H1 (cell line): ENCODE data around the gene NCAPD3. TPM values are rescaled to one million over a fixed set of nuclear protein-coding genes. Genes with fewer than 3 reads are reported as not detected.

Source experiments
- CTCF ChIA-PET: fragments of 300-600 bp; sonication (Branson Sonifier 250); formaldehyde crosslinking; loops from one replicate; lab custom pipeline; 2021; ENCODE audit not compliant: partially characterized antibody; lab: Charles Lee
- POLR2A ChIA-PET: fragments of 300-600 bp; sonication (Branson Sonifier 250); formaldehyde crosslinking; loops from one replicate; lab custom pipeline; 2021; ENCODE audit warnings: inconsistent platforms; ENCODE audit not compliant: partially characterized antibody; lab: Charles Lee
- DNase-seq, 2 experiments: peaks; one replicate each; pipeline versions ENCODE4 v3.0.0 to v3.0.0-alpha.2; 2010 to 2022; ENCODE audit warnings: low spot score in 2 of 2, low read depth in 1 of 2, mixed read lengths in 1 of 2
- FAIRE-seq: peaks from 2 replicates; lab custom pipeline; 2011; peaks lifted over from hg19 to GRCh38; lab: Jason Lieb, UNC
- H2AFZ ChIP-seq: 2 replicates; pipeline ENCODE4 v1.8.1; 2012; ENCODE audit warnings: low read length, inconsistent platforms
- H2AK5ac ChIP-seq: 2 replicates; pipeline ENCODE4 v1.6.1; 2013; ENCODE audit warnings: low read depth, low read length
- H2BK120ac ChIP-seq: replicated peaks from 2 replicates; pipeline ENCODE3; 2013; ENCODE audit warnings: low read depth, low read length, inconsistent platforms
- H2BK12ac ChIP-seq: 2 replicates; pipeline ENCODE4 v1.6.1; 2013; ENCODE audit warnings: low read depth, low read length
- H2BK15ac ChIP-seq: 2 replicates; pipeline ENCODE4 v1.6.1; 2013; ENCODE audit warnings: low read length
- H2BK20ac ChIP-seq: 2 replicates; pipeline ENCODE4 v1.6.1; 2013; ENCODE audit warnings: low read length
- H2BK5ac ChIP-seq: 2 replicates; pipeline ENCODE4 v1.6.1; 2013; ENCODE audit warnings: low read depth, low read length
- H3K14ac ChIP-seq: 2 replicates; pipeline ENCODE4 v1.6.1; 2013; ENCODE audit warnings: inconsistent platforms; ENCODE audit not compliant: insufficient read length
- H3K18ac ChIP-seq: 2 replicates; pipeline ENCODE4 v1.6.1; 2013; ENCODE audit warnings: low read length; ENCODE audit errors: extremely low read depth
- H3K23ac ChIP-seq: 2 replicates; pipeline ENCODE4 v1.6.1; 2013; ENCODE audit warnings: inconsistent platforms; ENCODE audit not compliant: insufficient read length
- H3K23me2 ChIP-seq: 2 replicates; pipeline ENCODE4 v1.6.1; 2013; ENCODE audit warnings: low read depth, low read length
- H3K27ac ChIP-seq: 2 replicates; pipeline ENCODE4 v1.6.1; 2011; ENCODE audit warnings: low read depth, low read length, inconsistent platforms
- H3K27me3 ChIP-seq, 4 experiments: replicated peaks in 1 of 4; 1 replicate in 1 of 4; 2 replicates in 3 of 4; pipeline versions ENCODE4 v1.6.1 to v1.8.1; 2011 to 2013; ENCODE audit warnings: low read length in 3 of 4, mild to moderate bottlenecking in 3 of 4, inconsistent platforms in 2 of 4, mixed read lengths in 2 of 4, moderate library complexity in 1 of 4; ENCODE audit not compliant: control insufficient read depth in 3 of 4, insufficient read depth in 3 of 4; ENCODE audit errors: extremely low read depth in 1 of 4
- H3K36me3 ChIP-seq, 4 experiments: 2 replicates each; pipeline versions ENCODE4 v1.6.1 to v1.8.1; 2011 to 2013; ENCODE audit warnings: mild to moderate bottlenecking in 4 of 4, low read length in 3 of 4, moderate library complexity in 2 of 4, control low read depth in 1 of 4, inconsistent platforms in 1 of 4; ENCODE audit not compliant: insufficient read depth in 4 of 4, control insufficient read depth in 2 of 4
- H3K4ac ChIP-seq: replicated peaks from 2 replicates; pipeline ENCODE3; 2013; ENCODE audit warnings: low read length, low read depth, mixed read lengths, inconsistent platforms; ENCODE audit not compliant: insufficient read length
- H3K4me1 ChIP-seq, 4 experiments: replicated peaks in 1 of 4; 1 replicate in 1 of 4; 2 replicates in 3 of 4; pipeline versions ENCODE4 v1.6.1 to v1.8.1; 2011 to 2013; ENCODE audit warnings: low read length in 3 of 4, inconsistent platforms in 2 of 4, mixed read lengths in 1 of 4; ENCODE audit not compliant: insufficient read depth in 4 of 4, control insufficient read depth in 3 of 4
- H3K4me2 ChIP-seq, 2 experiments: 2 replicates each; pipeline versions ENCODE4 v1.6.1 to v1.8.1; 2011 to 2013; ENCODE audit warnings: low read depth in 2 of 2, low read length in 2 of 2, control low read depth in 1 of 2, inconsistent platforms in 1 of 2, mild to moderate bottlenecking in 1 of 2; ENCODE audit not compliant: insufficient read depth in 1 of 2
- H3K4me3 ChIP-seq, 4 experiments: fragments of 200-600, 300-600 bp in 1 of 4; sonication (generic), shearing (Covaris generic), sonication (Bioruptor Twin) in 1 of 4; 2 replicates each; pipeline versions ENCODE4 v1.5.1 to v1.8.1; 2011 to 2016; ENCODE audit warnings: low read length in 4 of 4, low read depth in 3 of 4, control low read depth in 2 of 4, inconsistent platforms in 2 of 4, mild to moderate bottlenecking in 2 of 4, mixed read lengths in 1 of 4, moderate library complexity in 1 of 4; ENCODE audit not compliant: insufficient read depth in 2 of 4; ENCODE audit errors: extremely low read depth in 1 of 4
- H3K56ac ChIP-seq: replicated peaks from 2 replicates; pipeline ENCODE3; 2013; ENCODE audit warnings: low read depth, mild to moderate bottlenecking, mixed read lengths, low read length, inconsistent platforms; ENCODE audit not compliant: insufficient read length
- H3K79me1 ChIP-seq: 2 replicates; pipeline ENCODE4 v1.6.1; 2013; ENCODE audit warnings: low read depth, low read length, control low read depth
- H3K79me2 ChIP-seq, 2 experiments: 2 replicates each; pipeline versions ENCODE4 v1.6.1 to v1.8.1; 2012 to 2013; ENCODE audit warnings: low read length in 2 of 2, mild to moderate bottlenecking in 2 of 2, inconsistent platforms in 1 of 2; ENCODE audit not compliant: insufficient read depth in 2 of 2, control insufficient read depth in 1 of 2
- H3K9ac ChIP-seq, 4 experiments: replicated peaks in 1 of 4; 1 replicate in 1 of 4; 2 replicates in 3 of 4; pipeline versions ENCODE4 v1.6.1 to v1.8.1; 2011 to 2013; ENCODE audit warnings: low read depth in 3 of 4, low read length in 3 of 4, control low read depth in 2 of 4, mild to moderate bottlenecking in 2 of 4, moderate library complexity in 2 of 4, inconsistent platforms in 1 of 4; ENCODE audit errors: extremely low read depth in 1 of 4
- H3K9me3 ChIP-seq, 2 experiments: 2 replicates each; pipeline versions ENCODE4 v1.6.1 to v1.8.1; 2012 to 2013; ENCODE audit warnings: mild to moderate bottlenecking in 2 of 2, moderate library complexity in 2 of 2, control low read depth in 1 of 2, inconsistent platforms in 1 of 2, low read depth in 1 of 2, low read length in 1 of 2, mixed read lengths in 1 of 2; ENCODE audit not compliant: insufficient read depth in 2 of 2
- H4K20me1 ChIP-seq, 2 experiments: replicated peaks in 1 of 2; 2 replicates each; pipeline versions ENCODE3 to v1.8.1; 2011 to 2013; ENCODE audit warnings: inconsistent platforms in 2 of 2, low read length in 2 of 2, mild to moderate bottlenecking in 1 of 2; ENCODE audit not compliant: insufficient read depth in 2 of 2, control insufficient read depth in 1 of 2
- H4K5ac ChIP-seq: 2 replicates; pipeline ENCODE4 v1.6.1; 2013; ENCODE audit warnings: low read length, low read depth, mixed read lengths, inconsistent platforms; ENCODE audit not compliant: insufficient read length
- H4K8ac ChIP-seq: 2 replicates; pipeline ENCODE4 v1.8.0; 2013; ENCODE audit warnings: mild to moderate bottlenecking, moderate library complexity, low read length, inconsistent platforms; ENCODE audit not compliant: insufficient read depth; ENCODE audit errors: extremely low read depth
- H4K91ac ChIP-seq: replicated peaks from 2 replicates; pipeline ENCODE3; 2013; ENCODE audit warnings: low read length, mixed read lengths, inconsistent platforms; ENCODE audit not compliant: insufficient read length
- EGR1 ChIP-seq: IDR thresholded peaks from 2 replicates; pipeline ENCODE4 v1.6.1; 2011; ENCODE audit warnings: low read depth, low read length, borderline replicate concordance
- HDAC2 ChIP-seq, 2 experiments: fragments of 300-600 bp in 1 of 2; sonication (generic) in 1 of 2; IDR thresholded peaks; 2 replicates each; pipeline ENCODE4 v1.6.1; 2011 to 2012; ENCODE audit warnings: low read depth in 2 of 2, low read length in 2 of 2, mild to moderate bottlenecking in 2 of 2, moderate library complexity in 2 of 2, borderline replicate concordance in 1 of 2, inconsistent platforms in 1 of 2
- KDM4A ChIP-seq: IDR thresholded peaks from one replicate; pipeline ENCODE4 v1.7.1; 2012; ENCODE audit warnings: low read depth, mild to moderate bottlenecking, moderate library complexity, low read length, inconsistent platforms; ENCODE audit not compliant: severe bottlenecking
- KDM5A ChIP-seq: fragments of 200-600 bp; IDR thresholded peaks from 2 replicates; pipeline ENCODE4 v1.7.1; 2012; ENCODE audit warnings: mild to moderate bottlenecking, low read length, inconsistent platforms, mixed read lengths
- RAD21 ChIP-seq, 2 experiments: IDR thresholded peaks in 1 of 2; conservative IDR thresholded peaks in 1 of 2; 2 replicates each; pipeline ENCODE4 v1.6.1; 2011; ENCODE audit warnings: low read depth in 2 of 2, low read length in 2 of 2, improper control_type of control experiment in 1 of 2, inconsistent platforms in 1 of 2, mild to moderate bottlenecking in 1 of 2, moderate library complexity in 1 of 2
- SIX5 ChIP-seq: IDR thresholded peaks from 2 replicates; pipeline ENCODE4 v1.6.1; 2011; ENCODE audit warnings: mild to moderate bottlenecking, low read depth, low read length
- SP2 ChIP-seq: IDR thresholded peaks from 2 replicates; pipeline ENCODE4 v1.6.1; 2012; ENCODE audit warnings: mild to moderate bottlenecking, low read length, inconsistent platforms
- TCF12 ChIP-seq: IDR thresholded peaks from 2 replicates; pipeline ENCODE4 v1.6.1; 2011; ENCODE audit warnings: low read depth, mild to moderate bottlenecking, low read length
- TEAD4 ChIP-seq: IDR thresholded peaks from 2 replicates; pipeline ENCODE4 v1.6.1; 2012; ENCODE audit warnings: low read depth, low read length, inconsistent platforms, mixed read lengths
- WGBS, 2 experiments: shearing (Covaris generic) in 1 of 2; methylation state at CpG; one replicate each; pipeline versions ENCODE4 v1.1.6 to v1.1.7; 2013 to 2015; ENCODE audit warnings: low lambda C conversion rate in 2 of 2, mixed read lengths in 2 of 2, inconsistent platforms in 1 of 2, low coverage in 1 of 2, missing lambda C conversion rate in 1 of 2; ENCODE audit not compliant: insufficient replicate concordance in 2 of 2, insufficient coverage in 1 of 2, insufficient read length in 1 of 2; ENCODE audit errors: extremely low coverage in 1 of 2, missing lambda C conversion rate in 1 of 2; 5-methylcytosine and 5-hydroxymethylcytosine counted together
- polyA plus RNA-seq, 7 experiments: library from polyadenylated mRNA; depleted of rRNA in 3 of 7; stranded (reverse) in 5 of 7; unstranded in 2 of 7; fragments of >200 nt in 5 of 7; fragments of 200-250 nt in 2 of 7; gene quantifications; 1 replicate in 5 of 7; 2 replicates in 1 of 7; 4 replicates in 1 of 7; pipeline versions ENCODE4 v1.2.1 to v1.2.3, GENCODE V29; 2011 to 2013; ENCODE audit warnings: missing spikeins in 2 of 7, mixed read lengths in 2 of 7
- total RNA-seq: library from RNA; stranded (reverse); fragmentation: NEBNext Ultra II Directional; extraction: Animal tissue kit (Norgen Biotek cat#: 25700); gene quantifications from 2 replicates; pipeline ENCODE4 v1.2.1, GENCODE V29; 2021
- TF ChIP-seq, protein P1 (sequence below), 3 experiments: IDR thresholded peaks; 1 replicate in 2 of 3; 2 replicates in 1 of 3; pipeline versions ENCODE4 v1.5.1 to v1.6.1; 2011; ENCODE audit warnings: low read length in 3 of 3, mild to moderate bottlenecking in 3 of 3, inconsistent platforms in 2 of 3, low read depth in 1 of 3, moderate library complexity in 1 of 3; ENCODE audit not compliant: insufficient read depth in 1 of 3; ENCODE audit errors: control extremely low read depth in 1 of 3

Gene NCAPD3
- total and polyA plus RNA-seq, 2 of the 8 experiments (the other 6 are each of a cell fraction or from before 2014, with no cell fraction given) = 26.5 to 55.2 TPM

DNA sequence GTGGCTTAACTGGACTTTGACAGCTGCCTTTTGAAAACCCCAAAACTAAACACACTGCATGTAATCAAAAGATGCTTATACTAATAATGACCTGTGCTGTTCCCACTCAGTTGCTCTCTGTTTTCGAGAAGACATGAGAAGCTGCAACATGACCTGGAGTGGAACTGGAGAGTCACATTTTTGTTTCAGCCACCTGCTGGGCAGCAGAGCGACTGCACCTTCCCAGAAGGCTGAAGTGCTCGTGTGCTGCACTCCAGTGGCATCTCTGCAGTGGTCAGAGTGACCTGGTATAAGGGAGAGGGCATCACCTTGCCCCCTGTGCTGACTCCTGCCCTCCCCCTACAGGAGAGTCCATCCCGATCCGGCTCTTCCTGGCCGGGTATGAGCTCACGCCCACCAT lies 20.8 kb upstream of the NCAPD3 start:
- H2BK20ac ChIP-seq = no peak overlapping the region
- no peaks in the 10 kb centered on the region for H3K9me3 ChIP-seq
- DNase-seq (no peak), FAIRE-seq (no peak)
- no peak overlapping the region for H2AFZ ChIP-seq
- H3K4me1 ChIP-seq = no peaks in the 10 kb centered on the region
- H4K8ac ChIP-seq = no peak overlapping the region
- POLR2A ChIA-PET = interaction anchor here (1.0 to 2.1 kb wide), 3 partner anchors 9 to 20 kb away, joined by 4 to 8 read pairs (median 5); partner anchors contain the start of genes ACAD8, NCAPD3, THYN1 and VPS26B
- H3K79me2 ChIP-seq = no peaks in the 10 kb centered on the region
- H2BK5ac ChIP-seq = no peak overlapping the region
- H3K27me3 ChIP-seq = no peaks in the 10 kb centered on the region
- H3K4me3 ChIP-seq = no peak overlapping the region
- no peak overlapping the region for H2BK120ac ChIP-seq
- H3K23me2 ChIP-seq = no peaks in the 10 kb centered on the region
- no peak overlapping the region for H3K27ac ChIP-seq
- peaks cover 8 to 28% (median 21%) of the 10 kb centered on the region in 4 experiments for H3K36me3 ChIP-seq
- H3K18ac ChIP-seq = no peak overlapping the region
- H3K4ac ChIP-seq = no peak overlapping the region
- WGBS, 2 experiments = 82% methylated on average over 7 of the region's 7 CpGs; no CpG with 5 or more reads in 1 of the 2 experiments
- no peak overlapping the region for H3K23ac ChIP-seq
- H2BK12ac ChIP-seq = no peak overlapping the region
- no peak overlapping the region for H4K91ac ChIP-seq
- no peak overlapping the region for H3K9ac ChIP-seq
- H2BK15ac ChIP-seq = no peak overlapping the region
- CTCF ChIA-PET = interaction anchor here (0.8 to 3.7 kb wide), 17 partner anchors 8 to 216 kb away, joined by 3 to 23 read pairs (median 4); partner anchors contain the start of genes ACAD8, GLB1L3, NCAPD3 and THYN1
- no peak overlapping the region for H4K5ac ChIP-seq
- no peaks in the 10 kb centered on the region for H4K20me1 ChIP-seq
- no peaks in the 10 kb centered on the region for H3K79me1 ChIP-seq
- TF ChIP-seq RAD21 (IDR thresholded peaks at IDR 0.05 in 1 of 2, conservative IDR thresholded peaks at IDR 0.05 in 1 of 2; ENCODE audit: low read depth in 2 of 2, low read length in 2 of 2) = peak; percentile 22 to 23; a peak in 2 of 4 replicates
- no peak for TF ChIP-seq SP2
- no peak for TF ChIP-seq KDM4A
- TF ChIP-seq SIX5 = no peak
- TF ChIP-seq TCF12 = no peak
- TF ChIP-seq TEAD4 = 0 out of 2 replicates have a peak, but pooled peaks have one; percentile 4
- TF ChIP-seq KDM5A = no peak
- TF ChIP-seq HDAC2 (IDR thresholded peaks at IDR 0.05; ENCODE audit: borderline replicate concordance in 1 of 2, low read depth in 2 of 2, low read length in 2 of 2) = no peak
- TF ChIP-seq, protein P1, sequence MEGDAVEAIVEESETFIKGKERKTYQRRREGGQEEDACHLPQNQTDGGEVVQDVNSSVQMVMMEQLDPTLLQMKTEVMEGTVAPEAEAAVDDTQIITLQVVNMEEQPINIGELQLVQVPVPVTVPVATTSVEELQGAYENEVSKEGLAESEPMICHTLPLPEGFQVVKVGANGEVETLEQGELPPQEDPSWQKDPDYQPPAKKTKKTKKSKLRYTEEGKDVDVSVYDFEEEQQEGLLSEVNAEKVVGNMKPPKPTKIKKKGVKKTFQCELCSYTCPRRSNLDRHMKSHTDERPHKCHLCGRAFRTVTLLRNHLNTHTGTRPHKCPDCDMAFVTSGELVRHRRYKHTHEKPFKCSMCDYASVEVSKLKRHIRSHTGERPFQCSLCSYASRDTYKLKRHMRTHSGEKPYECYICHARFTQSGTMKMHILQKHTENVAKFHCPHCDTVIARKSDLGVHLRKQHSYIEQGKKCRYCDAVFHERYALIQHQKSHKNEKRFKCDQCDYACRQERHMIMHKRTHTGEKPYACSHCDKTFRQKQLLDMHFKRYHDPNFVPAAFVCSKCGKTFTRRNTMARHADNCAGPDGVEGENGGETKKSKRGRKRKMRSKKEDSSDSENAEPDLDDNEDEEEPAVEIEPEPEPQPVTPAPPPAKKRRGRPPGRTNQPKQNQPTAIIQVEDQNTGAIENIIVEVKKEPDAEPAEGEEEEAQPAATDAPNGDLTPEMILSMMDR (IDR thresholded peaks at IDR 0.05; ENCODE audit: control extremely low read depth in 1 of 3, insufficient read depth in 1 of 3, low read depth in 1 of 3, low read length in 3 of 3) = peak in 2 of 3 experiments; percentile 48 to 57; a peak in 2 of 4 replicates
- TF ChIP-seq EGR1 = no peak
- H2AK5ac ChIP-seq = no peak overlapping the region
- H3K14ac ChIP-seq = no peak overlapping the region
- no peak overlapping the region for H3K56ac ChIP-seq
- H3K4me2 ChIP-seq = no peak overlapping the region
